TTC549 (cell line): Measurements from ENCODE around the gene RBM25.
"Not testable (repeated sequence)": the region's sequence is repeated elsewhere in the genome, so short reads cannot be mapped to it uniquely, and the experiment has no call there.

Source experiments
- FAIRE-seq: peaks from 2 replicates; lab custom pipeline; 2012; peaks lifted over from hg19 to GRCh38; lab: Jason Lieb, UNC

RBM25 gene

DNA sequence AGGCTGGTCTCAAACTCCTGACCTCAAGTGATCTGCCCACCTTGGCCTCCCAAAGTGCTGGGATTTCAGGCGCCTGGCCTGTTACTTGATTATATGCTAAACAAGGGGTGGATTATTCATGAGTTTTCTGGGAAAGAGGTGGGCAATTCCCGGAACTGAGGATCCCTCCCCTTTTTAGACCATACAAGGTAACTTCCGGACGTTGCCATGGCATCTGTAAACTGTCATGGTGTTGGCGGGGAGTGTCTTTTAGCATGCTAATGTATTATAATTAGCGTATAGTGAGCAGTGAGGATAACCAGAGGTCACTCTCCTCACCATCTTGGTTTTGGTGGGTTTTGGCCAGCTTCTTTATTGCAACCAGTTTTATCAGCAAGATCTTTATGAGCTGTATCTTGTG lies 111.5 kb downstream of the RBM25 start:
- not testable (repeated sequence) for FAIRE-seq

DNA sequence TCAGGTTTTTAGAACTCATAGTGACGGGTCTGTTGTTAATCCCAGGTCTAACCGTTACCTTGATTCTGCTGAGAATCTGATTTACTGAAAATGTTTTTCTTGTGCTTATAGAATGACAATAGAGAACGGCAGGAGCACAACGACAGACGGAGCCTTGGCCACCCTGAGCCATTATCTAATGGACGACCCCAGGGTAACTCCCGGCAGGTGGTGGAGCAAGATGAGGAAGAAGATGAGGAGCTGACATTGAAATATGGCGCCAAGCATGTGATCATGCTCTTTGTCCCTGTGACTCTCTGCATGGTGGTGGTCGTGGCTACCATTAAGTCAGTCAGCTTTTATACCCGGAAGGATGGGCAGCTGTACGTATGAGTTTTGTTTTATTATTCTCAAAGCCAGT lies 112.4 kb downstream of the RBM25 start:
- no peak for FAIRE-seq

DNA sequence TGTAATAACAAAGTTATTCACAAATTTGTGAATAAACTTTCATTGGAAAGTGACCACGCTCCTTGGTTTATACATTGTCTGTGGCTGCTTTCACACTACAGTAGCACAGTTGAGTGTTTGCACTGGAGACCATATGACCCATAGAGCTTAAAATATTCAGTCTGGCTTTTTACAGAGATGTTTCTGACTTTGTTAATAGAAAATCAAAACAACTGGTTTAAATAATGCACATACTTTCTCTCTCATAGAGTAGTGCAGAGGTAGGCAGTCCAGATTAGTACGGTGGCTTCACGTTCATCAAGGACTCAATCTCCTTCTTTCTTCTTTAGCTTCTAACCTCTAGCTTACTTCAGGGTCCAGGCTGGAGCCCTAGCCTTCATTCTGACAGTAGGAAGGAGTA lies 114.2 kb downstream of the RBM25 start:
- no peak for FAIRE-seq

DNA sequence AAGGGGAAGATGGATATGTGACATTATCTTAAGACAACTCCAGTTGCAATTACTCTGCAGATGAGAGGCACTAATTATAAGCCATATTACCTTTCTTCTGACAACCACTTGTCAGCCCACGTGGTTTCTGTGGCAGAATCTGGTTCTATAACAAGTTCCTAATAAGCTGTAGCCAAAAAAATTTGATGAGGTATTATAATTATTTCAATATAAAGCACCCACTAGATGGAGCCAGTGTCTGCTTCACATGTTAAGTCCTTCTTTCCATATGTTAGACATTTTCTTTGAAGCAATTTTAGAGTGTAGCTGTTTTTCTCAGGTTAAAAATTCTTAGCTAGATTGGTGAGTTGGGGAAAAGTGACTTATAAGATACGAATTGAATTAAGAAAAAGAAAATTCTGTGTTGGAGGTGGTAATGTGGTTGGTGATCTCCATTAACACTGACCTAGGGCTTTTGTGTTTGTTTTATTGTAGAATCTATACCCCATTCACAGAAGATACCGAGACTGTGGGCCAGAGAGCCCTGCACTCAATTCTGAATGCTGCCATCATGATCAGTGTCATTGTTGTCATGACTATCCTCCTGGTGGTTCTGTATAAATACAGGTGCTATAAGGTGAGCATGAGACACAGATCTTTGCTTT lies 114.9 kb downstream of the RBM25 start:
- peak; percentile 73 for FAIRE-seq
